Measurements from ENCODE around the gene ZBTB7C. TPM values are rescaled to one million over a fixed set of nuclear protein-coding genes. Genes with fewer than 3 reads are reported as not detected.

ZBTB7C gene
- total and polyA plus RNA-seq, 4 experiments from 2014 or later = 0.23 TPM; not detected in 3

- Mint-ChIP-seq H3K4me3 (no peak overlapping the region), H3K27me3 (peaks cover 0 to 2% of the 10 kb centered on the region in 2 donors), H3K36me3 (no peaks in the 10 kb centered on the region), H3K9me3 (no peaks in the 10 kb centered on the region), H3K4me1 (no peaks in the 10 kb centered on the region), H3K27ac (no peak overlapping the region)
- Histone ChIP-seq H3K36me3 (ENCODE audit: insufficient read depth, low read length) (no peaks in the 10 kb centered on the region), H3K27me3 (ENCODE audit: insufficient read depth, low read length) (no peaks in the 10 kb centered on the region), H3K9me3 (ENCODE audit: control insufficient read depth in 1 of 2, low read length in 2 of 2) (no peaks in the 10 kb centered on the region), H3K4me1 (ENCODE audit: insufficient read depth, low read length) (no peaks in the 10 kb centered on the region), H3K4me3 (ENCODE audit: low read length in 2 of 2) (no peak overlapping the region), H3K27ac (ENCODE audit: low read depth, low read length) (no peak overlapping the region)
- POLR2A ChIA-PET (ENCODE audit: partially characterized antibody) = no interaction called here
- CTCF ChIA-PET (ENCODE audit: partially characterized antibody) = no interaction called here
- intact Hi-C loops (cut with micrococcal nuclease) = no loop called here
- DNase-seq = no peak
These were observed 374.3 kb downstream of the ZBTB7C start for GRCh38 chr18:48034651-48035555.

GRCh38 chr18:48033790-48034650 is 375.2 kb downstream of the ZBTB7C start:
- ChIA-PET POLR2A (ENCODE audit: partially characterized antibody) (no interaction called here), CTCF (ENCODE audit: partially characterized antibody) (interaction anchor here (1.6 kb wide), 1 partner anchor 423 kb away, joined by 3 read pairs; no protein-coding TSS in a partner anchor)
- no peak overlapping the region for H3K4me3 ChIP-seq (ENCODE audit: low read length in 2 of 2)
- H3K27ac Mint-ChIP-seq = no peak overlapping the region
- H3K36me3 Mint-ChIP-seq = no peaks in the 10 kb centered on the region
- no peaks in the 10 kb centered on the region for H3K9me3 ChIP-seq (ENCODE audit: control insufficient read depth in 1 of 2, low read length in 2 of 2)
- intact Hi-C loops (cut with micrococcal nuclease) = no loop called here
- H3K4me1 Mint-ChIP-seq = no peaks in the 10 kb centered on the region
- no peak overlapping the region for H3K27ac ChIP-seq (ENCODE audit: low read depth, low read length)
- no peaks in the 10 kb centered on the region for H3K27me3 ChIP-seq (ENCODE audit: insufficient read depth, low read length)
- peaks cover 0 to 2% of the 10 kb centered on the region in 2 donors for H3K27me3 Mint-ChIP-seq
- no peaks in the 10 kb centered on the region for H3K9me3 Mint-ChIP-seq
- no peak for DNase-seq
- no peaks in the 10 kb centered on the region for H3K4me1 ChIP-seq (ENCODE audit: insufficient read depth, low read length)
- no peak overlapping the region for H3K4me3 Mint-ChIP-seq
- H3K36me3 ChIP-seq (ENCODE audit: insufficient read depth, low read length) = no peaks in the 10 kb centered on the region

- Histone ChIP-seq H3K4me3 (ENCODE audit: low read length in 2 of 2) (no peak overlapping the region), H3K27me3 (ENCODE audit: insufficient read depth, low read length) (no peaks in the 10 kb centered on the region), H3K27ac (ENCODE audit: low read depth, low read length) (no peak overlapping the region), H3K9me3 (ENCODE audit: control insufficient read depth in 1 of 2, low read length in 2 of 2) (no peaks in the 10 kb centered on the region), H3K4me1 (ENCODE audit: insufficient read depth, low read length) (no peaks in the 10 kb centered on the region), H3K36me3 (ENCODE audit: insufficient read depth, low read length) (no peaks in the 10 kb centered on the region)
- no peaks in the 10 kb centered on the region for H3K36me3 Mint-ChIP-seq
- POLR2A ChIA-PET (ENCODE audit: partially characterized antibody) = no interaction called here
- CTCF ChIA-PET (ENCODE audit: partially characterized antibody) = interaction anchor here (1.6 kb wide), 1 partner anchor 423 kb away, joined by 3 read pairs; no protein-coding TSS in a partner anchor
- peaks cover 0 to 2% of the 10 kb centered on the region in 2 donors for H3K27me3 Mint-ChIP-seq
- intact Hi-C loops (cut with micrococcal nuclease) = no loop called here
- DNase-seq = no peak
- no peak overlapping the region for H3K27ac Mint-ChIP-seq
- no peaks in the 10 kb centered on the region for H3K9me3 Mint-ChIP-seq
- H3K4me3 Mint-ChIP-seq = no peak overlapping the region
- H3K4me1 Mint-ChIP-seq = no peaks in the 10 kb centered on the region
These were observed 376.1 kb downstream of the ZBTB7C start for GRCh38 chr18:48032876-48033789.

GRCh38 chr18:48031641-48032040 is 377.5 kb downstream of the ZBTB7C start:
- no peak overlapping the region for H3K27ac Mint-ChIP-seq
- H3K36me3 Mint-ChIP-seq = no peaks in the 10 kb centered on the region
- H3K27me3 ChIP-seq (ENCODE audit: insufficient read depth, low read length) = no peaks in the 10 kb centered on the region
- H3K4me3 Mint-ChIP-seq = no peak overlapping the region
- no peaks in the 10 kb centered on the region for H3K36me3 ChIP-seq (ENCODE audit: insufficient read depth, low read length)
- H3K4me3 ChIP-seq (ENCODE audit: low read length in 2 of 2) = no peak overlapping the region
- H3K9me3 ChIP-seq (ENCODE audit: control insufficient read depth in 1 of 2, low read length in 2 of 2) = no peaks in the 10 kb centered on the region
- CTCF ChIA-PET (ENCODE audit: partially characterized antibody) = no interaction called here
- no peak for DNase-seq
- H3K9me3 Mint-ChIP-seq = no peaks in the 10 kb centered on the region
- intact Hi-C loops (cut with micrococcal nuclease) = no loop called here
- POLR2A ChIA-PET (ENCODE audit: partially characterized antibody) = no interaction called here
- peaks cover 0 to 2% of the 10 kb centered on the region in 2 donors for H3K27me3 Mint-ChIP-seq
- no peak overlapping the region for H3K27ac ChIP-seq (ENCODE audit: low read depth, low read length)
- no peaks in the 10 kb centered on the region for H3K4me1 Mint-ChIP-seq
- no peaks in the 10 kb centered on the region for H3K4me1 ChIP-seq (ENCODE audit: insufficient read depth, low read length)

GRCh38 chr18:48030616-48031480 is 378.3 kb downstream of the ZBTB7C start:
- Mint-ChIP-seq H3K4me3 (no peak overlapping the region), H3K27ac (no peak overlapping the region), H3K4me1 (no peaks in the 10 kb centered on the region), H3K9me3 (no peaks in the 10 kb centered on the region), H3K36me3 (no peaks in the 10 kb centered on the region), H3K27me3 (no peaks in the 10 kb centered on the region)
- Histone ChIP-seq H3K27ac (ENCODE audit: low read depth, low read length) (no peak overlapping the region), H3K9me3 (ENCODE audit: control insufficient read depth in 1 of 2, low read length in 2 of 2) (no peaks in the 10 kb centered on the region), H3K4me1 (ENCODE audit: insufficient read depth, low read length) (no peaks in the 10 kb centered on the region), H3K36me3 (ENCODE audit: insufficient read depth, low read length) (no peaks in the 10 kb centered on the region), H3K27me3 (ENCODE audit: insufficient read depth, low read length) (no peaks in the 10 kb centered on the region), H3K4me3 (ENCODE audit: low read length in 2 of 2) (no peak overlapping the region)
- intact Hi-C loops (cut with micrococcal nuclease) = no loop called here
- DNase-seq = no peak
- ChIA-PET POLR2A (ENCODE audit: partially characterized antibody) (no interaction called here), CTCF (ENCODE audit: partially characterized antibody) (interaction anchor here (0.8 to 1.3 kb wide), 4 partner anchors 36 to 416 kb away, joined by 3 to 6 read pairs (median 4); no protein-coding TSS in a partner anchor)

DNA sequence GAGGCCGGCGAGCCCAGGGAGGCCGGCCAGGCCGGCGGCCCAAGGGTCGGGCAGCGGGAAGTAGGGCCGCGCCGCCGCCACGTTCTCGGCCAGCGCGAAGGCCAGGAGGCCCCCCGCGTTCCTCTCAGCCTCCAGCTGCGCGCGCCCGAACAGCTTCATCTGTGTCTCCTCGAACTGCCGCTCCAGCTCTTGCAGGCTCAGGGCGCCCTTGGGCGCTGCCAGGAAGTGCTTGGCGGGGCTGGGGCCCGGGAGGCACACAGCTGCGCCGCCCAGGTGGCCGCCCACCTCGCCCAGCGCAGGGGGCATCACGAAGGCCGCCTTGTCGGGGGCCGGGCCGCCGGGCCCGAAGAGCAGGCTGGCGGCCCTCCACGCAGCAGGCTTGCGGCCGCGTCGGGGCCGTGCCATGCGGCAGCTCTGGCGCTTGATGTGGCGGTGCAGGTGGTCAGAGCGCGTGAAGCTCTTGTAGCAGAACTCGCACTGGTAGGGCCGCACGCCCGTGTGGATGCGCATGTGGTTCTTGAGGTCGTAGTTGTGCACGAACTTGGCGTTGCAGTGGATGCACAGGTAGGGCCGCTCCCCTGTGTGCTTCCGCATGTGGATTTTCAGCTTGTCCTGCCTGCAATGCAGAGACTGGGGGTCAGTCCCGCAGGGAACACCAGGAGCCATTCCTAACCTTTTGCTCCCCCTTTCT is 379.7 kb downstream of the ZBTB7C start:
- ChIA-PET POLR2A (ENCODE audit: partially characterized antibody) (no interaction called here), CTCF (ENCODE audit: partially characterized antibody) (interaction anchor here (1.3 kb wide), 1 partner anchor 280 kb away, joined by 4 read pairs; no protein-coding TSS in a partner anchor)
- intact Hi-C loops (cut with micrococcal nuclease) = no loop called here
- no peak overlapping the region for H3K4me3 Mint-ChIP-seq
- no peaks in the 10 kb centered on the region for H3K36me3 Mint-ChIP-seq
- Histone ChIP-seq H3K4me3 (ENCODE audit: low read length in 2 of 2) (no peak overlapping the region), H3K4me1 (ENCODE audit: insufficient read depth, low read length) (no peaks in the 10 kb centered on the region), H3K9me3 (ENCODE audit: control insufficient read depth in 1 of 2, low read length in 2 of 2) (no peaks in the 10 kb centered on the region), H3K27me3 (ENCODE audit: insufficient read depth, low read length) (no peaks in the 10 kb centered on the region), H3K27ac (ENCODE audit: low read depth, low read length) (no peak overlapping the region), H3K36me3 (ENCODE audit: insufficient read depth, low read length) (no peaks in the 10 kb centered on the region)
- H3K4me1 Mint-ChIP-seq = no peaks in the 10 kb centered on the region
- no peaks in the 10 kb centered on the region for H3K9me3 Mint-ChIP-seq
- no peak for DNase-seq
- peaks cover 6 to 11% of the 10 kb centered on the region in 2 donors for H3K27me3 Mint-ChIP-seq
- H3K27ac Mint-ChIP-seq = no peak overlapping the region

Measured in CD4-positive, alpha-beta memory T cell (primary cell).